Activated CD4-positive, alpha-beta T cell treated with anti-CD3 and anti-CD28 coated beads, Interleukin-2, amount 10 ng/mL, durations not matched to agents 7 days and 5 days (primary cell): Measurements from ENCODE around the gene BAHCC1. TPM values are rescaled to one million over a fixed set of nuclear protein-coding genes. Genes with fewer than 3 reads are reported as not detected.

Experiments used
- CTCF ChIA-PET: fragments of 350-600 bp; sonication (Branson Sonifier 250); formaldehyde crosslinking; loops from one replicate; lab custom pipeline; 2021; ENCODE audit warnings: antibody characterized with exemption; lab: Charles Lee
- POLR2A ChIA-PET: fragments of 350-600 bp; sonication (Branson Sonifier 250); formaldehyde crosslinking; loops from one replicate; lab custom pipeline; 2021; ENCODE audit warnings: antibody characterized with exemption; lab: Charles Lee
- DNase-seq: peaks from one replicate; pipeline ENCODE4 v3.0.0-alpha.2; 2020
- H3K27ac Mint-ChIP-seq: one replicate; pipeline ENCODE4 v1.8.0; 2021; ENCODE audit warnings: mild to moderate bottlenecking, moderate library complexity, mixed read lengths
- H3K27me3 Mint-ChIP-seq: one replicate; pipeline ENCODE4 v1.8.0; 2021; ENCODE audit warnings: mixed read lengths
- H3K36me3 Mint-ChIP-seq: one replicate; pipeline ENCODE4 v1.8.0; 2021; ENCODE audit warnings: low read depth, mixed read lengths
- H3K4me1 Mint-ChIP-seq: one replicate; pipeline ENCODE4 v1.8.0; 2021; ENCODE audit warnings: mixed read lengths
- H3K4me3 Mint-ChIP-seq: one replicate; pipeline ENCODE4 v1.8.0; 2021; ENCODE audit warnings: mild to moderate bottlenecking, moderate library complexity, mixed read lengths
- H3K9me3 Mint-ChIP-seq: one replicate; pipeline ENCODE4 v1.8.0; 2021; ENCODE audit warnings: mixed read lengths
- total RNA-seq, 2 experiments: library from RNA; stranded (reverse); gene quantifications; one replicate each; pipeline ENCODE4 v1.2.3, GENCODE V29; 2021

The BAHCC1 gene
- total RNA-seq, 2 experiments from 2014 or later: not detected

GRCh38 chr17:81487487-81488275 is 92.4 kb downstream of the BAHCC1 start:
- peak overlapping the region; percentile 36 for H3K27ac Mint-ChIP-seq
- ChIA-PET CTCF (no interaction called here), POLR2A (interaction anchor here (0.6 kb wide), 1 partner anchor 25 kb away, joined by 4 read pairs; the partner anchor contains the start of gene ACTG1)
- H3K9me3 Mint-ChIP-seq: no peaks in the 10 kb centered on the region
- peak; percentile 80 for DNase-seq
- peaks cover 21% of the 10 kb centered on the region for H3K4me1 Mint-ChIP-seq
- no peaks in the 10 kb centered on the region for H3K36me3 Mint-ChIP-seq
- peak overlapping the region; percentile 56 for H3K4me3 Mint-ChIP-seq
- peaks cover 10% of the 10 kb centered on the region for H3K27me3 Mint-ChIP-seq

- Mint-ChIP-seq H3K27me3 (peaks cover 6% of the 10 kb centered on the region), H3K4me3 (peak overlapping the region; percentile 59), H3K9me3 (no peaks in the 10 kb centered on the region), H3K4me1 (peaks cover 20% of the 10 kb centered on the region), H3K27ac (peak overlapping the region; percentile 36), H3K36me3 (no peaks in the 10 kb centered on the region)
- ChIA-PET CTCF (interaction anchor here (0.9 kb wide), 1 partner anchor 17 kb away, joined by 3 read pairs; no protein-coding TSS in a partner anchor), POLR2A (no interaction called here)
- peak; percentile 39 for DNase-seq
Observed at GRCh38 chr17:81488276-81488860, 93.1 kb downstream of the BAHCC1 start.

GRCh38 chr17:81489012-81489997 is 94.0 kb downstream of the BAHCC1 start:
- ChIA-PET CTCF (interaction anchor here (0.9 to 1.6 kb wide), 3 partner anchors 9 to 33 kb away, joined by 3 read pairs; no protein-coding TSS in a partner anchor), POLR2A (no interaction called here)
- H3K4me3 Mint-ChIP-seq: peak overlapping the region; percentile 59
- no peak for DNase-seq
- peak overlapping the region; percentile 48 for H3K27ac Mint-ChIP-seq
- H3K36me3 Mint-ChIP-seq: no peaks in the 10 kb centered on the region
- no peaks in the 10 kb centered on the region for H3K9me3 Mint-ChIP-seq
- H3K27me3 Mint-ChIP-seq: peaks cover 6% of the 10 kb centered on the region
- peaks cover 20% of the 10 kb centered on the region for H3K4me1 Mint-ChIP-seq

- H3K27ac Mint-ChIP-seq: no peak overlapping the region
- H3K9me3 Mint-ChIP-seq: no peaks in the 10 kb centered on the region
- H3K4me3 Mint-ChIP-seq: peak overlapping the region; percentile 59
- ChIA-PET POLR2A (no interaction called here), CTCF (interaction anchor here (1.1 to 1.6 kb wide), 2 partner anchors 8 to 34 kb away, joined by 3 read pairs; no protein-coding TSS in a partner anchor)
- H3K36me3 Mint-ChIP-seq: no peaks in the 10 kb centered on the region
- H3K4me1 Mint-ChIP-seq: peaks cover 29% of the 10 kb centered on the region
- H3K27me3 Mint-ChIP-seq: peaks cover 10% of the 10 kb centered on the region
- DNase-seq: no peak
Observed at GRCh38 chr17:81489998-81490992, 95.0 kb downstream of the BAHCC1 start.

GRCh38 chr17:81491181-81491581 is 95.9 kb downstream of the BAHCC1 start:
- Mint-ChIP-seq H3K9me3 (no peaks in the 10 kb centered on the region), H3K27me3 (peaks cover 12% of the 10 kb centered on the region), H3K4me1 (peaks cover 25% of the 10 kb centered on the region), H3K4me3 (no peak overlapping the region), H3K27ac (no peak overlapping the region), H3K36me3 (no peaks in the 10 kb centered on the region)
- no peak for DNase-seq
- POLR2A ChIA-PET: no interaction called here
- CTCF ChIA-PET: no interaction called here

GRCh38 chr17:81491761-81492160 is 96.5 kb downstream of the BAHCC1 start:
- CTCF ChIA-PET: interaction anchor here (0.7 kb wide), 1 partner anchor 233 kb away, joined by 3 read pairs; no protein-coding TSS in a partner anchor

GRCh38 chr17:81492202-81492601 is 96.9 kb downstream of the BAHCC1 start:
- H3K27ac Mint-ChIP-seq: peak overlapping the region; percentile 1
- ChIA-PET POLR2A (no interaction called here), CTCF (interaction anchor here (0.7 kb wide), 1 partner anchor 233 kb away, joined by 3 read pairs; no protein-coding TSS in a partner anchor)
- DNase-seq: no peak
- no peak overlapping the region for H3K4me3 Mint-ChIP-seq
- H3K9me3 Mint-ChIP-seq: no peaks in the 10 kb centered on the region
- no peaks in the 10 kb centered on the region for H3K36me3 Mint-ChIP-seq
- peaks cover 17% of the 10 kb centered on the region for H3K27me3 Mint-ChIP-seq
- peaks cover 22% of the 10 kb centered on the region for H3K4me1 Mint-ChIP-seq

More at GRCh38 chr17:81491761-81492160, 96.5 kb downstream of the BAHCC1 start:
- peaks cover 16% of the 10 kb centered on the region for H3K27me3 Mint-ChIP-seq
- POLR2A ChIA-PET: no interaction called here
- H3K4me1 Mint-ChIP-seq: peaks cover 22% of the 10 kb centered on the region
- no peaks in the 10 kb centered on the region for H3K36me3 Mint-ChIP-seq
- no peak overlapping the region for H3K27ac Mint-ChIP-seq
- no peak for DNase-seq
- H3K9me3 Mint-ChIP-seq: no peaks in the 10 kb centered on the region
- H3K4me3 Mint-ChIP-seq: no peak overlapping the region

GRCh38 chr17:81492706-81493105 is 97.4 kb downstream of the BAHCC1 start:
- Mint-ChIP-seq H3K9me3 (no peaks in the 10 kb centered on the region), H3K4me1 (peaks cover 20% of the 10 kb centered on the region)
- CTCF ChIA-PET: no interaction called here

GRCh38 chr17:81493198-81494038 is 98.2 kb downstream of the BAHCC1 start:
- Mint-ChIP-seq H3K9me3 (no peaks in the 10 kb centered on the region), H3K27me3 (peaks cover 22% of the 10 kb centered on the region), H3K36me3 (no peaks in the 10 kb centered on the region), H3K4me3 (no peak overlapping the region), H3K27ac (no peak overlapping the region), H3K4me1 (peaks cover 20% of the 10 kb centered on the region)
- DNase-seq: no peak
- ChIA-PET CTCF (interaction anchor here (1.1 kb wide), 1 partner anchor 9 kb away, joined by 3 read pairs; no protein-coding TSS in a partner anchor), POLR2A (no interaction called here)

More at GRCh38 chr17:81492706-81493105, 97.4 kb downstream of the BAHCC1 start:
- POLR2A ChIA-PET: no interaction called here
- no peak overlapping the region for H3K27ac Mint-ChIP-seq
- no peaks in the 10 kb centered on the region for H3K36me3 Mint-ChIP-seq
- H3K4me3 Mint-ChIP-seq: no peak overlapping the region
- H3K27me3 Mint-ChIP-seq: peaks cover 17% of the 10 kb centered on the region
- no peak for DNase-seq

- Mint-ChIP-seq H3K9me3 (no peaks in the 10 kb centered on the region), H3K27me3 (peaks cover 22% of the 10 kb centered on the region), H3K36me3 (no peaks in the 10 kb centered on the region), H3K4me3 (no peak overlapping the region), H3K27ac (no peak overlapping the region), H3K4me1 (peaks cover 13% of the 10 kb centered on the region)
- no peak for DNase-seq
- ChIA-PET CTCF (no interaction called here), POLR2A (interaction anchor here (0.6 kb wide), 1 partner anchor 12 kb away, joined by 4 read pairs; no protein-coding TSS in a partner anchor)
Observed at GRCh38 chr17:81494626-81495377, 99.5 kb downstream of the BAHCC1 start.
